ENCODE data around the gene TXN2.

Gene TXN2

GRCh38 chr22:36419912-36420882, 61.2 kb downstream of the TXN2 start:
- TF ChIP-seq CTCF (conservative IDR thresholded peaks at IDR 0.05), result no peak
- H3K27ac ChIP-seq, result no peak overlapping the region

- TF ChIP-seq CTCF (conservative IDR thresholded peaks at IDR 0.05), result no peak
Measured at GRCh38 chr22:36419177-36419911, 62.1 kb downstream of the TXN2 start.

GRCh38 chr22:36417281-36417686, 64.2 kb downstream of the TXN2 start:
- no peak for TF ChIP-seq CTCF (conservative IDR thresholded peaks at IDR 0.05)
- H3K27ac ChIP-seq, result no peak overlapping the region

More at GRCh38 chr22:36419177-36419911, 62.1 kb downstream of the TXN2 start:
- no peak overlapping the region for H3K27ac ChIP-seq

Measured in VCaP (cell line).